PC-3 (cell line): Measurements from ENCODE around the gene GALNT18. TPM values are rescaled to one million over a fixed set of nuclear protein-coding genes. Genes with fewer than 3 reads are reported as not detected.

Experiments
- ATAC-seq: fragments of 200-7000 bp; cut with Tn5 transposase; 2 replicates; pipeline ENCODE4 v1.9.1; 2020; ENCODE audit warnings: mild to moderate bottlenecking, moderate library complexity
- BruUV-seq: library from RNA; stranded (reverse); fragments of 400-500 nt; replicated peaks from 2 replicates; lab custom pipeline; 2021; lab: Mats Ljungman, UMichigan
- CTCF ChIA-PET: fragments of 300-600 bp; sonication (Branson Sonifier 250); formaldehyde crosslinking; loops from one replicate; lab custom pipeline; 2022; ENCODE audit warnings: antibody characterized with exemption; lab: Charles Lee
- POLR2A ChIA-PET: fragments of 300-600 bp; sonication (Branson Sonifier 250); formaldehyde crosslinking; loops from one replicate; lab custom pipeline; 2022; ENCODE audit warnings: antibody characterized with exemption; ENCODE audit not compliant: unreplicated experiment; lab: Charles Lee
- DNase-seq: peaks from one replicate; pipeline ENCODE4 v3.0.0-alpha.2; 2015
- H2AFZ ChIP-seq: fragments of 300-600 bp; sonication (generic); 2 replicates; pipeline ENCODE4 v1.6.0; 2016; ENCODE audit warnings: antibody characterized with exemption, low read length
- H3F3A ChIP-seq: fragments of 300-600 bp; sonication (generic); one replicate; pipeline ENCODE4 v1.6.0; 2017; ENCODE audit warnings: antibody characterized with exemption, low read length, control low read depth, mild to moderate bottlenecking; ENCODE audit not compliant: unreplicated experiment
- H3K27ac ChIP-seq: fragments of 300-600 bp; sonication (generic); 2 replicates; pipeline ENCODE4 v1.5.1; 2016; ENCODE audit warnings: mild to moderate bottlenecking, low read length
- H3K27me3 ChIP-seq: fragments of 300-600 bp; sonication (generic); 2 replicates; pipeline ENCODE4 v1.6.1; 2016; ENCODE audit warnings: low read length, mixed read lengths
- H3K36me3 ChIP-seq: fragments of 300-600 bp; sonication (generic); 2 replicates; pipeline ENCODE4 v1.6.1; 2016; ENCODE audit warnings: low read depth, mixed run types, low read length, mixed read lengths
- H3K4me1 ChIP-seq: fragments of 300-600 bp; sonication (generic); 2 replicates; pipeline ENCODE4 v1.5.1; 2016; ENCODE audit warnings: low read length; ENCODE audit not compliant: insufficient read depth
- H3K4me2 ChIP-seq: fragments of 300-600 bp; sonication (generic); 2 replicates; pipeline ENCODE4 v1.6.0; 2016; ENCODE audit warnings: low read length
- H3K4me3 ChIP-seq: fragments of 300-600 bp; sonication (generic); 2 replicates; pipeline ENCODE4 v1.5.1; 2016; ENCODE audit warnings: mild to moderate bottlenecking, low read length, mixed read lengths
- H3K79me2 ChIP-seq: fragments of 300-600 bp; sonication (generic); 2 replicates; pipeline ENCODE4 v1.6.1; 2017; ENCODE audit warnings: low read length, mixed read lengths
- H3K9ac ChIP-seq: fragments of 300-600 bp; sonication (generic); 2 replicates; pipeline ENCODE4 v1.6.0; 2016; ENCODE audit warnings: mild to moderate bottlenecking, low read length
- H3K9me2 ChIP-seq: fragments of 300-600 bp; sonication (generic); replicated peaks from 2 replicates; pipeline ENCODE4 v1.6.1; 2016; ENCODE audit warnings: mixed run types, low read length, mixed read lengths
- H3K9me3 ChIP-seq: fragments of 300-600 bp; sonication (generic); 2 replicates; pipeline ENCODE4 v1.6.1; 2016; ENCODE audit warnings: low read length, mixed read lengths
- H4K20me1 ChIP-seq: fragments of 300-600 bp; sonication (generic); 2 replicates; pipeline ENCODE4 v1.6.1; 2016; ENCODE audit warnings: low read length, mixed read lengths
- EZH2 ChIP-seq: fragments of 300-600 bp; sonication (generic); IDR thresholded peaks from one replicate; pipeline ENCODE4 v1.6.1; 2017; ENCODE audit warnings: antibody characterized with exemption, mild to moderate bottlenecking, low read length; ENCODE audit not compliant: unreplicated experiment
- EZH2phosphoT487 ChIP-seq: fragments of 300-600 bp; sonication (generic); IDR thresholded peaks from 2 replicates; pipeline ENCODE4 v1.6.1; 2018; ENCODE audit warnings: mild to moderate bottlenecking, antibody characterized with exemption, low read length, borderline replicate concordance
- intact Hi-C: fragments of 100-400 bp; cut with micrococcal nuclease; formaldehyde crosslinking; loops from 2 replicates; pipeline ENCODE4 v1.9.0; 2023
- total RNA-seq: library from RNA; depleted of rRNA; stranded (reverse); fragments of >200 nt; gene quantifications from 2 replicates; pipeline ENCODE4 v1.2.3, GENCODE V29; 2014
- TF ChIP-seq, protein P1 (sequence below): fragments of 300-600 bp; sonication (generic); conservative IDR thresholded peaks from 2 replicates; pipeline ENCODE4 v1.5.1; 2017; ENCODE audit warnings: antibody characterized with exemption, low read depth, mild to moderate bottlenecking, low read length

GALNT18 gene
- total RNA-seq, 1 experiment from 2014 or later, result 34.5 TPM

- TF ChIP-seq, protein P1, sequence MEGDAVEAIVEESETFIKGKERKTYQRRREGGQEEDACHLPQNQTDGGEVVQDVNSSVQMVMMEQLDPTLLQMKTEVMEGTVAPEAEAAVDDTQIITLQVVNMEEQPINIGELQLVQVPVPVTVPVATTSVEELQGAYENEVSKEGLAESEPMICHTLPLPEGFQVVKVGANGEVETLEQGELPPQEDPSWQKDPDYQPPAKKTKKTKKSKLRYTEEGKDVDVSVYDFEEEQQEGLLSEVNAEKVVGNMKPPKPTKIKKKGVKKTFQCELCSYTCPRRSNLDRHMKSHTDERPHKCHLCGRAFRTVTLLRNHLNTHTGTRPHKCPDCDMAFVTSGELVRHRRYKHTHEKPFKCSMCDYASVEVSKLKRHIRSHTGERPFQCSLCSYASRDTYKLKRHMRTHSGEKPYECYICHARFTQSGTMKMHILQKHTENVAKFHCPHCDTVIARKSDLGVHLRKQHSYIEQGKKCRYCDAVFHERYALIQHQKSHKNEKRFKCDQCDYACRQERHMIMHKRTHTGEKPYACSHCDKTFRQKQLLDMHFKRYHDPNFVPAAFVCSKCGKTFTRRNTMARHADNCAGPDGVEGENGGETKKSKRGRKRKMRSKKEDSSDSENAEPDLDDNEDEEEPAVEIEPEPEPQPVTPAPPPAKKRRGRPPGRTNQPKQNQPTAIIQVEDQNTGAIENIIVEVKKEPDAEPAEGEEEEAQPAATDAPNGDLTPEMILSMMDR, result no peak
- TF ChIP-seq EZH2 (no peak), EZH2phosphoT487 (no peak)
- Histone ChIP-seq H3K4me2 (no peak overlapping the region), H3K9me2 (no peaks in the 10 kb centered on the region), H2AFZ (no peak overlapping the region), H3K9me3 (no peaks in the 10 kb centered on the region), H3K79me2 (no peaks in the 10 kb centered on the region), H3K4me3 (no peak overlapping the region), H3K27me3 (no peaks in the 10 kb centered on the region), H3F3A (no peaks in the 10 kb centered on the region), H3K36me3 (no peaks in the 10 kb centered on the region), H4K20me1 (no peaks in the 10 kb centered on the region), H3K4me1 (peaks cover 10% of the 10 kb centered on the region), H3K27ac (no peak overlapping the region), H3K9ac (no peak overlapping the region)
- ChIA-PET CTCF (no interaction called here), POLR2A (no interaction called here)
- no peak for DNase-seq
- intact Hi-C loops, result no loop called here
- BruUV-seq, result no TSS peak
- ATAC-seq, result no peak
These were observed 274.2 kb downstream of the GALNT18 start for GRCh38 chr11:11347592-11347991.

GRCh38 chr11:11346303-11346702 lies 275.5 kb downstream of the GALNT18 start:
- Histone ChIP-seq H3K9ac (no peak overlapping the region), H3K4me1 (peaks cover 10% of the 10 kb centered on the region), H3K4me2 (no peak overlapping the region), H3K9me2 (no peaks in the 10 kb centered on the region), H4K20me1 (no peaks in the 10 kb centered on the region), H3K9me3 (no peaks in the 10 kb centered on the region), H3F3A (no peaks in the 10 kb centered on the region), H3K79me2 (no peaks in the 10 kb centered on the region), H3K27me3 (no peaks in the 10 kb centered on the region), H3K4me3 (no peak overlapping the region), H3K27ac (no peak overlapping the region), H2AFZ (no peak overlapping the region), H3K36me3 (no peaks in the 10 kb centered on the region)
- ChIA-PET CTCF (no interaction called here), POLR2A (no interaction called here)
- intact Hi-C loops, result no loop called here
- no peak for DNase-seq
- ATAC-seq, result no peak
- TF ChIP-seq, protein P1, result no peak
- TF ChIP-seq EZH2 (no peak), EZH2phosphoT487 (no peak)
- BruUV-seq, result no TSS peak

- TF ChIP-seq EZH2 (no peak), EZH2phosphoT487 (no peak)
- TF ChIP-seq, protein P1, result no peak
- Histone ChIP-seq H3K79me2 (no peaks in the 10 kb centered on the region), H3K27me3 (no peaks in the 10 kb centered on the region), H2AFZ (no peak overlapping the region), H3K27ac (no peak overlapping the region), H3K9ac (no peak overlapping the region), H3K9me3 (no peaks in the 10 kb centered on the region), H3K4me3 (no peak overlapping the region), H3F3A (no peaks in the 10 kb centered on the region), H3K4me1 (peaks cover 4% of the 10 kb centered on the region), H3K4me2 (no peak overlapping the region), H3K36me3 (no peaks in the 10 kb centered on the region), H3K9me2 (no peaks in the 10 kb centered on the region), H4K20me1 (no peaks in the 10 kb centered on the region)
- no TSS peak for BruUV-seq
- POLR2A ChIA-PET, result no interaction called here
- DNase-seq, result no peak
- CTCF ChIA-PET, result no interaction called here
- intact Hi-C loops, result no loop called here
- no peak for ATAC-seq
These were observed 276.7 kb downstream of the GALNT18 start for GRCh38 chr11:11345099-11345498.
